IPS-15b (cell line): ENCODE results near the gene PHACTR4.
"Not testable (repeated sequence)": the region's sequence is repeated elsewhere in the genome, so short reads cannot be mapped to it uniquely, and the experiment has no call there.

Experiments
- H3K27me3 ChIP-seq: one replicate; pipeline ENCODE4 v1.6.1; 2013; ENCODE audit warnings: low read length; ENCODE audit not compliant: control insufficient read depth, insufficient read depth
- H3K36me3 ChIP-seq: one replicate; pipeline ENCODE4 v1.6.1; 2013; ENCODE audit warnings: low read length; ENCODE audit not compliant: control insufficient read depth, insufficient read depth
- H3K4me1 ChIP-seq: one replicate; pipeline ENCODE4 v1.6.1; 2013; ENCODE audit warnings: mild to moderate bottlenecking, low read length; ENCODE audit not compliant: control insufficient read depth, insufficient read depth
- H3K4me3 ChIP-seq: one replicate; pipeline ENCODE4 v1.5.1; 2013; ENCODE audit warnings: low read depth, low read length
- H3K9ac ChIP-seq: one replicate; pipeline ENCODE4 v1.6.1; 2013; ENCODE audit warnings: low read depth, mild to moderate bottlenecking, low read length
- H3K9me3 ChIP-seq: one replicate; pipeline ENCODE4 v1.6.1; 2013; ENCODE audit warnings: mild to moderate bottlenecking, low read length; ENCODE audit not compliant: control insufficient read depth, insufficient read depth

PHACTR4 gene

DNA sequence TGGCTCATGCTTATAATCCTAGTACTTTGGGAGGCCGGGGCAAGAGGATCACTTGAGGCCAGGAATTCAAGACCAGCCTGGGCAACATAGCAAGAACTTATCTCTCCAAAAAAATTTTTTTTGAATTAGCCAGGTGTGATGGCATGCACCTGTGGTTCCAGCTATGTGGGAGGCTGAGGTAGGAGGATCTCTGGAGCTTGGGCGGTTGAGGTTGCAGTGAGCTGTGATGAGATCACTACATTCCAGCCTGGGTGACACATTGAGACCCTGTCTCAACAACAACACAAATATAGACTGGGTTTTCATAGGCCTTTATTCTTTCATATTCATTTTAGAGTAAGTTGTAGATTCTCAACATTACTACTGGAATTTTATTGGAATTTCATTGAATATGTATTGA, 27.9 kb upstream of the PHACTR4 start:
- no peaks in the 10 kb centered on the region for H3K27me3 ChIP-seq
- H3K4me3 ChIP-seq, result no peak overlapping the region
- H3K9ac ChIP-seq, result no peak overlapping the region
- no peaks in the 10 kb centered on the region for H3K9me3 ChIP-seq
- no peaks in the 10 kb centered on the region for H3K36me3 ChIP-seq
- no peaks in the 10 kb centered on the region for H3K4me1 ChIP-seq

DNA sequence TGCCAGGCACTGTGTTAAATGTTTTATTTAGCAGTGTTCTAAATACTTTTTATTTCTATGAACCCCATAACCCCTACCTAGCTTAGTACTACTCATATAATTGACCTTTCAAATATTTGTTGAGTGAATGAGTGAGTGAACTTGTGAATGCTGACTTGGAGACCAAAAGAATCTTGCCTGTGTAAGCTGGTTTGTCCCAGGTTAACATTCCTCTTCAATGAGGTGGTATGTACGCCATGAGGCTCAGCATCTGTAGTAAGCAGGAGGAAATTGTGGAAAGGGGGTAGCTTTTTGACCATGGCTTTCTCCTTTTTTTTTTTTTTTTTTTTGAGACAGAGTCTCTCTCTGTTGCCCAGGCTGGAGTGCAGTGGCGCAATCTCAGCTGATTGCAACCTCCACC, 26.1 kb upstream of the PHACTR4 start:
- Histone ChIP-seq H3K9ac (no peak overlapping the region), H3K36me3 (no peaks in the 10 kb centered on the region), H3K4me3 (no peak overlapping the region), H3K4me1 (no peaks in the 10 kb centered on the region), H3K27me3 (no peaks in the 10 kb centered on the region), H3K9me3 (no peaks in the 10 kb centered on the region)

DNA sequence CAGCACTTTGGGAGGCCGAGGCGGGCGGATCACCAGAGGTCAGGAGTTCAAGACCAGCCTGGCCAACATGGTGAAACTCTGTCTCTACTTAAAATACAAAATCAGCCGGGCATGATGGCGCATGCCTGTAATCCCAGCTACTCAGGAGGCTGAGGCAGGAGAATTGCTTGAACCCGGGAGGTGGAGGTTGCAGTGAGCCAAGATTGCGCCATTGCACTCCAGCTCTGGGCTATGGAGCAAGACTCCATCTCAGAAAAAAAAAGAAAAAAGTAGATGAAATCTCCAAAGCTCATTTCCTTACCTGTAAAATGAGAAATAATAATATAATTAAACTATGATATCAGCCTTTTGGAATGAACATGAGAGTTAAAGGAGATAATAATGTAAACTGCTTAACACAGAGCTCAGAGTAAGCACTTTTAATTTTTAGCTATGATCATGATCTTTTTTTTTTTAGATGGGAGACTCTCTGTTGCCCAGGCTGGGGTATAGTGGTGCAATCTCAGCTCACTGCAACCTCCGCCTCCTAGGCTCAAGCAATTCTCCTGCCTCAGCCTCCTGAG, 16.2 kb upstream of the PHACTR4 start:
- not testable (repeated sequence) for H3K4me3 ChIP-seq, H3K27me3 ChIP-seq, H3K9me3 ChIP-seq, H3K4me1 ChIP-seq, H3K36me3 ChIP-seq, H3K9ac ChIP-seq

DNA sequence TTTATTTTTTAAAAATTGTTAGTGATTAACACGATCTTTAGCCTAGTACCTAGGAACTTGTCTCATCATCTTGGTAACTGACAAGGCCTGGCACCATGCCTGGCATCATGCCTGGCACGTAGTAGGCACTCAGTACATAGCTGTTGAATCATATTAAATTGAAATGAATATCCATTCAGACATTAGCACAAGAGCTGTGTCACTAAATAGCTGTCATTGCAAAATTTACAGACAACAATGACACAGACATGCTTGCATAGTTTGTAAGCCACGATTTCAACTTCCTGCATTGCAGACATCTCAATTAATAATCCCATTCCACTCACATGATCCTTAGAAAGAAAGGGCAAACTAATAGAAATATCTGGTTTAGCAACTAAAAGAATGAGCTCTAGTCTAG, 15.4 kb upstream of the PHACTR4 start:
- H3K4me3 ChIP-seq, result no peak overlapping the region
- H3K9me3 ChIP-seq, result no peaks in the 10 kb centered on the region
- H3K4me1 ChIP-seq, result no peaks in the 10 kb centered on the region
- H3K36me3 ChIP-seq, result no peaks in the 10 kb centered on the region
- no peak overlapping the region for H3K9ac ChIP-seq
- no peaks in the 10 kb centered on the region for H3K27me3 ChIP-seq

DNA sequence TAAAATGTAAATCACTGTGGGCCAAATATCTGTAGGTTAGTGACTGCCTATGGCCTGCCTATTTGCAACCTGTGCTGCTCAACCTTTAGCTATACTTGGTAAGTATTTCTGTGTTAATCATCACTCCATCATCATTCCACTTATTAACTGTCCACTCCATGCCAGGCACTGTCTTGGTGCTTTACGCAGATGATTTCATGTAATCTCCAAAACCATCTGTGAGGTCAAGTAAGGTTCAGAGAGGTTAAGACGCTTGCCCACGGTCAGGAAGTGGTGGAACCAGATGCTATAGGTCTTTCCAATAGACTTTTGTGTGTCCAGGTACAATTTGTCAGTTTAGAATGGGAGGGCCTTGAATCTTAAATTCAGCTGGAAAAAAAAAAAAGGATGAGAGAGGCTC, 10.8 kb upstream of the PHACTR4 start:
- H3K27me3 ChIP-seq, result no peaks in the 10 kb centered on the region
- no peak overlapping the region for H3K9ac ChIP-seq
- no peak overlapping the region for H3K4me3 ChIP-seq
- no peaks in the 10 kb centered on the region for H3K9me3 ChIP-seq
- no peaks in the 10 kb centered on the region for H3K36me3 ChIP-seq
- H3K4me1 ChIP-seq, result no peaks in the 10 kb centered on the region

DNA sequence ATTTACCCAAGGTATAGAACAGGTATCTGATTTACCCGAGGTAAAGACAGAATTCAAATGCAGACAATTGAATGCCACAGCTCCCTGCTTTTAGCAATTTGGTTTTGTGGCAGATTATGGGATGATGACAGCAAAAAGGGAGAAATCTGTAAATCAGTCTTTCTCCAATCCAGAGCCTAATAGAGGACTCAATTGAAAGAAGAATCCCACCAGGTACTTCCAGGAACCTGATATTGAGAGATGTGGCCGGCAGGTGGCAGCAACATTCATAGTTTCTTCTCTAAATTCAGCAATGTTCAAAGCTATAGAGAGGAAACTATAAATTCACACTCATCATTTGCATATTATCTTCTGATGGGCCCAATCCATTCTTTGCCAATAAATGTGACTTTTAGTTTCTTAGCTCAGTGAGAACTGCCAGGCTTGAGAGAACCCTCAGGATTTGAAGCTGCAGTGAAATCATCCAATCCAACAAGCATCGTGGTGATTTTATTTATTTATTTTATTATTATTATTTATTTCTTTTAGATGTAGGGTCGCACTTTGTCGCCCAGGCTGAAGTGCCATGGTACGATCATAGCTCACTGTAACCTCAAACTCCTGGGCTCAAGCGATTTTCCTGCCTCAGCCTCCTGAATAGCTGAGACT, 9.8 kb upstream of the PHACTR4 start:
- H3K9ac ChIP-seq, result no peak overlapping the region
- H3K4me3 ChIP-seq, result no peak overlapping the region
- H3K4me1 ChIP-seq, result no peaks in the 10 kb centered on the region
- H3K36me3 ChIP-seq, result no peaks in the 10 kb centered on the region
- H3K27me3 ChIP-seq, result no peaks in the 10 kb centered on the region
- no peaks in the 10 kb centered on the region for H3K9me3 ChIP-seq

DNA sequence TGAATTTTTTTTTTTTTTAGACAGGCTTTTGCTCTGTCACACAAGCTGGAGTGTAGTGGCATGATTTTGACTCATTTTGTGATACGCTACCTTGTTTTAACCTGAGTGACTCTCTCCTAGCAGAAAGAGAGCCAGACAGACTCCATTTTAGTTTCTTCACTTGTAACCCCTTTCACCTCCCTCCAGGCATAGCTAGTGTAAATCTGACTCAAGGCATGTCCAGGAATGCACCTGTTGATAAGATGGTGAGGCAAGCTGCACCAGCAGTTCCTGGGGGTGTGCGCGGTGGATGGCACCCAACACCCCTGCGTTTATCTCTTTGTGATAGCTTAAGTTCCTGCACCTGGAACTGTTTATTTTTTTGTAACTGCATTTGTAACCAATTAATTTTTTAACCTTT, 4.7 kb upstream of the PHACTR4 start:
- H3K4me1 ChIP-seq, result peaks cover 7% of the 10 kb centered on the region
- H3K4me3 ChIP-seq, result no peak overlapping the region
- no peak overlapping the region for H3K9ac ChIP-seq
- H3K36me3 ChIP-seq, result no peaks in the 10 kb centered on the region
- H3K9me3 ChIP-seq, result no peaks in the 10 kb centered on the region
- no peaks in the 10 kb centered on the region for H3K27me3 ChIP-seq

DNA sequence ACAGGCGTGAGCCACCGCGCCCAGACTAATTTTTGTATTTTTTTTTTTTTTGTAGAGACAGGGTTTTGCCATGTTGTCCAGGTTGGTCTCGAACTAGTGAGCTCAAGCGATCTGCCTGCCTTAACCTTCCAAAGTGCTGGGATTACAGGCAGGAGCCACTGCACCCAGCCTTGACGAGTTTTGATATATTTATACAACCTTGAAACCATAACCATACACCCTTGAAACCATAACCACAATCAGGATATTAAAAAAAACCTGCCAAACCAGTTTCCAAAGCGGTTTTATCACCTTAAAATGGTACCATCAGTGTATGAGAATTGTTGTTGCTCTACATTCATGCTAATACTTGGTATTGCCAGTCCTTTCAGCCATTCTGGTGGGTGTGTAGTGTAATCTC, 3.7 kb upstream of the PHACTR4 start:
- Histone ChIP-seq H3K9me3 (no peaks in the 10 kb centered on the region), H3K4me1 (peaks cover 7% of the 10 kb centered on the region), H3K36me3 (no peaks in the 10 kb centered on the region), H3K27me3 (no peaks in the 10 kb centered on the region), H3K4me3 (no peak overlapping the region), H3K9ac (no peak overlapping the region)

DNA sequence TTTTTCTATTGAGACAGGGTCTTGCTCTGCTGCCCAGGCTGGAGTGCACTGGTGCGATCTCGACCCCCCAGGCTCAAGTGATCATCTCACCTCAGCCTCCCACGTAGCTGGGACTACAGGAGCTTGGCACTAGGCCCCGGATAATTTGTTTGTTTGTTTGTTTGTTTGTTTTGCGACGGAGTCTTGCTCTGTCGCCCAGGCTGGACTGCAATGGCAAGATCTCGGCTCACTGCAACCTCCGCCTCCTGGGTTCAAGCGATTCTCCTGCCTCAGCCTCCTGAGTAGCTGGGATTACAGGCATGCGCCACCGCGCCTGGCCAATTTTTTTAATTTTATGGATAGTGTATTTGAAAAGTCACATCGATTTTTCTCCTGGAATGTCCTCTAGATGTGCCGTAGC, 932 bp upstream of the PHACTR4 start:
- not testable (repeated sequence) for H3K9ac ChIP-seq, H3K36me3 ChIP-seq, H3K4me1 ChIP-seq, H3K9me3 ChIP-seq, H3K27me3 ChIP-seq, H3K4me3 ChIP-seq

DNA sequence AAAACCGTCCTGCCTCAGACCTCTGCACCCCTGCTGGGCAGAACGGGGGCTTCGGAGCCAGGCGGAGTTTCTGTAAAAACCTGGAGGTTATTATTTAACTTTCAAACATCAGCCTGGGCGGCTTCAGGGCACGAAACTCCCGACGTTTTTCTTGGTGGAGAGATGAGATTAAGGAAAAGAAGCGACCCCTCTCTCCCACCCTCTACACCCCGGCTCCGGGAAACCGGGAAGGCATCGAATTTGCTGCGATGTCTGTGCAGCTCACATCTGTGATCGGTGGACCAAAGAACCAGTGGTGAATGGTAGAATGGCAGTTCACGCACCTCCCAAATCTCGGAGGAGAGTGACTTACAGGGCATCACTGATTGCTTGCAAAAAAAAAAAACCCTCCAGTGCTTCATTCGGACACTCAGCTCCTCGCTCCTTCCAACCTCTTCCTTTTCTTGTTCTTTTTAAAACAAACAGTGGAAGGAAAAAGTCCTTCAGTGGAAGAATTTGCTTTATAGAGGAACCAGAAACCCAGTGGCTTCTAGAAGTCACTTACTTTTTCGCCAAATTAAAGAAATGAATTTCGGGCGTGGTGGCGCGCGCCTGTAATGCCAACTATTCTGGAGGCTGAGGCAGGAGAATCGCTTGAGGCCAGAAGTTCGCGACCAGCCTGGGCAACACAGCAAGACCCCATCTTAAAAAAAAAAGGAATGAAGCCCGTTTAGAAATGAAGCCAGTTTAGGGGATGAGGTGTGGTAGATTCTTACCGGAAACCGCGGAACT, 884 bp downstream of the PHACTR4 start:
- no peaks in the 10 kb centered on the region for H3K9me3 ChIP-seq
- peak overlapping the region; percentile 70 for H3K9ac ChIP-seq
- peak overlapping the region; percentile 83 for H3K4me3 ChIP-seq
- peaks cover 15% of the 10 kb centered on the region for H3K4me1 ChIP-seq
- H3K27me3 ChIP-seq, result no peaks in the 10 kb centered on the region
- H3K36me3 ChIP-seq, result no peaks in the 10 kb centered on the region

DNA sequence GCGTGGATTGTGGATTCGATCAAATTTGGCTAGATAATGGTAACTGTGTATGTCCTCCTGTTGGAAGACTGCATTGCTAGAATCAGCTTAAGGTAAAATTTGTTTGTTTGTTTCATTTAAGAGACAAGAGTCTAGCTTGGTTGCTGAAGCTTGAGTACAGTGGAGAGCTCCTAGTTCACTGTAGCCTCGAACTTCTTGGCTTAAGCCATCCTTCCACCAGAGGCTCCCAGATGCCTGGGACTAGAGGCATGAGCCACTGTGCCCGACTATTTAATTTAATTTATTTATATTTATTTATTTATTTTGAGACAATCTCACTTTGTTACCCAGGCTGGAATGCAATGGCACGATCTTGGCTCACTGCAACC, 1.5 kb downstream of the PHACTR4 start:
- peak overlapping the region; percentile 83 for H3K4me3 ChIP-seq
- no peaks in the 10 kb centered on the region for H3K27me3 ChIP-seq
- no peak overlapping the region for H3K9ac ChIP-seq
- peaks cover 12% of the 10 kb centered on the region for H3K4me1 ChIP-seq
- no peaks in the 10 kb centered on the region for H3K36me3 ChIP-seq
- H3K9me3 ChIP-seq, result no peaks in the 10 kb centered on the region

DNA sequence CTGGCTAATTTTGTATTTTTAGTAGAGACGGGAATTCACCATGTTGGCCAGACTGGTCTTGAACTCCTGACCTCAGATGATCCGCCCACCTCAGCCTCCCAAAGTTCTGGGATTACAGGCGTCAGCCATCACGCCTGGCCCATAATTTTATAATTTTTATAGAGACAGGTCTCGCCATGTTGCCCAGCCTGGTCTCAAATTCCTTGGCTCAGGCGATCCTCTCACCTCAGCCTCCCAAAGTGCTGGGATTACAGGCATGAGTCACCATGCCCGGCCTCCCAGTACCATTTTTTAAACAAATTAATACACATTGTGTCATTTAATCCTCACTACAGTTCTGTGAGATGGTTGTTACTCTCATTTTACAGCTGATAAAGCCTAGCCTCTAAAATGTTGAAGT, 3.9 kb downstream of the PHACTR4 start:
- H3K36me3 ChIP-seq, H3K9me3 ChIP-seq, H3K27me3 ChIP-seq, H3K9ac ChIP-seq, H3K4me3 ChIP-seq: not testable (repeated sequence)
- H3K4me1 ChIP-seq, result peaks cover 12% of the 10 kb centered on the region
